Measurements from ENCODE around the gene PCDHGB2.
"Not testable (repeated sequence)": the region's sequence is repeated elsewhere in the genome, so short reads cannot be mapped to it uniquely, and the experiment has no call there.

Gene PCDHGB2

DNA sequence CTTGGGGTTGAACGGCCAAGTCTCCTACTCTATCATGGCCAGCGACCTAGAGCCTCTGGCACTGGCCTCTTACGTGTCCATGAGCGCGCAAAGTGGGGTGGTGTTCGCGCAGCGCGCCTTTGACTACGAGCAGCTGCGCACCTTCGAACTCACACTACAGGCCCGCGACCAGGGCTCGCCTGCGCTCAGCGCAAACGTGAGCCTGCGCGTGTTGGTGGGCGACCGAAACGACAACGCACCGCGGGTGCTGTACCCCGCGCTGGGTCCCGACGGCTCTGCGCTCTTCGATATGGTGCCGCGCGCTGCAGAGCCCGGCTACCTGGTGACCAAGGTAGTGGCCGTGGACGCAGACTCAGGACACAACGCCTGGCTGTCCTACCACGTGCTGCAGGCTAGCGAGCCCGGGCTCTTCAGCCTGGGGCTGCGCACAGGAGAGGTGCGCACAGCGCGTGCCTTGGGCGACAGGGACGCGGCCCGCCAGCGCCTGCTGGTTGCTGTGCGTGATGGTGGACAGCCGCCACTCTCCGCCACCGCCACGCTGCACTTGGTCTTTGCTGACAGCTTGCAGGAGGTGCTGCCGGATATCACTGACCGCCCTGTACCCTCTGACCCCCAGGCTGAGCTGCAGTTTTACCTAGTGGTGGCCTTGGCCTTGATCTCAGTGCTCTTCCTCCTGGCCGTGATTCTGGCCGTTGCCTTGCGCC lies 39.9 kb downstream of the PCDHGB2 start:
- Histone ChIP-seq H3K9ac (ENCODE audit: low read depth, low read length, poor library complexity, severe bottlenecking) (no peak overlapping the region), H2AFZ (ENCODE audit: low read length) (no peak overlapping the region), H3K9me2 (replicated peaks; ENCODE audit: low read depth, low read length) (no peaks in the 10 kb centered on the region), H3K9me3 (ENCODE audit: insufficient read depth, low read depth, low read length) (no peaks in the 10 kb centered on the region), H3K4me3 (ENCODE audit: low read length, poor library complexity, severe bottlenecking) (no peak overlapping the region), H3K4me1 (ENCODE audit: insufficient read depth, low read length, poor library complexity, severe bottlenecking) (no peaks in the 10 kb centered on the region), H3F3A (ENCODE audit: low read depth) (no peaks in the 10 kb centered on the region), H3K4me2 (ENCODE audit: low read depth, low read length, poor library complexity, severe bottlenecking) (no peak overlapping the region), H3K79me2 (ENCODE audit: insufficient read depth, low read length) (no peaks in the 10 kb centered on the region), H3K27me3 (ENCODE audit: insufficient read depth, low read length, poor library complexity, severe bottlenecking) (no peaks in the 10 kb centered on the region), H4K20me1 (ENCODE audit: insufficient read depth, low read length, poor library complexity, severe bottlenecking) (no peaks in the 10 kb centered on the region), H3K36me3 (ENCODE audit: insufficient read depth, low read length) (no peaks in the 10 kb centered on the region)
- no peak for TF ChIP-seq EZH2phosphoT487 (IDR thresholded peaks at IDR 0.05; ENCODE audit: borderline replicate concordance)
- TF ChIP-seq, protein P1, sequence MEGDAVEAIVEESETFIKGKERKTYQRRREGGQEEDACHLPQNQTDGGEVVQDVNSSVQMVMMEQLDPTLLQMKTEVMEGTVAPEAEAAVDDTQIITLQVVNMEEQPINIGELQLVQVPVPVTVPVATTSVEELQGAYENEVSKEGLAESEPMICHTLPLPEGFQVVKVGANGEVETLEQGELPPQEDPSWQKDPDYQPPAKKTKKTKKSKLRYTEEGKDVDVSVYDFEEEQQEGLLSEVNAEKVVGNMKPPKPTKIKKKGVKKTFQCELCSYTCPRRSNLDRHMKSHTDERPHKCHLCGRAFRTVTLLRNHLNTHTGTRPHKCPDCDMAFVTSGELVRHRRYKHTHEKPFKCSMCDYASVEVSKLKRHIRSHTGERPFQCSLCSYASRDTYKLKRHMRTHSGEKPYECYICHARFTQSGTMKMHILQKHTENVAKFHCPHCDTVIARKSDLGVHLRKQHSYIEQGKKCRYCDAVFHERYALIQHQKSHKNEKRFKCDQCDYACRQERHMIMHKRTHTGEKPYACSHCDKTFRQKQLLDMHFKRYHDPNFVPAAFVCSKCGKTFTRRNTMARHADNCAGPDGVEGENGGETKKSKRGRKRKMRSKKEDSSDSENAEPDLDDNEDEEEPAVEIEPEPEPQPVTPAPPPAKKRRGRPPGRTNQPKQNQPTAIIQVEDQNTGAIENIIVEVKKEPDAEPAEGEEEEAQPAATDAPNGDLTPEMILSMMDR (conservative IDR thresholded peaks at IDR 0.05; ENCODE audit: low read length) = no peak

DNA sequence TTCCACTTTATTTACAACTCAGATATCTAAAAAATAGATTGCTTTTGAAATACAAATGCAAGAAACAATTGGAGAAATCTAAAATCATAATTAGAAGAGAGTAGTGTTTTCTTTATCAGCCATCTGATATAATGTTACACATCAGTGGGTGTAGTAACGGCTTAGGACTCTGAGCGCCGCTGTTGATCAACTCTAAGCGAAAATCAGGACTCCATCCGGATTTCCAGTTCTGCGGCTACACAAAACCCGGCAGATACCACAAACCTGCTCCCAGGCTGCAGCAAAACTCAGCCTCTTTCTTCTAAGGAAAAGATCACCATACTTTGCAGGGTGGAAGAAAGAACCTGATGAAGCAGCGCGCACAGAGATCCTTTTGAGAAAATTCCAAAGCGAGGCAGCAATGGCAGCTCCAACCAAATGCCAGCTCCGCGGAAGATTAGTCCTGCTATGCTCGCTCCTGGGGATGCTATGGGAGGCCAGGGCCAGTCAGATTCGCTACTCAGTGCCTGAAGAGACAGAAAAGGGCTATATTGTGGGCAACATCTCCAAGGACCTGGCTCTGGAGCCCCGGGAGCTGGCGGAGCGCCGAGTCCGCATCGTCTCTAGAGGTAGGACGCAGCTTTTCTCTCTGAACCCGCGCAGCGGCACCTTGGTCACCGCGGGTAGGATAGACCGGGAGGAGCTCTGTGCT lies 42.9 kb downstream of the PCDHGB2 start, which contains the start of gene PCDHGA9:
TSS of gene PCDHGA9 (plus strand) at position 226 of the 691 bp plus-strand sequence. CDS start at position 401, 175 bp downstream.
- H3K9me3 ChIP-seq (ENCODE audit: insufficient read depth, low read depth, low read length) = no peaks in the 10 kb centered on the region
- no peak within 1 kb of the TSS for H3K9ac ChIP-seq (ENCODE audit: low read depth, low read length, poor library complexity, severe bottlenecking)
- no peaks in the 10 kb centered on the region for H3K4me1 ChIP-seq (ENCODE audit: insufficient read depth, low read length, poor library complexity, severe bottlenecking)
- no peaks in the 10 kb centered on the region for H3F3A ChIP-seq (ENCODE audit: low read depth)
- H3K36me3 ChIP-seq (ENCODE audit: insufficient read depth, low read length) = no peaks in the 10 kb centered on the region
- no peaks in the 10 kb centered on the region for H3K79me2 ChIP-seq (ENCODE audit: insufficient read depth, low read length)
- no peak within 1 kb of the TSS for H3K4me3 ChIP-seq (ENCODE audit: low read length, poor library complexity, severe bottlenecking)
- H3K27me3 ChIP-seq (ENCODE audit: insufficient read depth, low read length, poor library complexity, severe bottlenecking) = no peaks in the 10 kb centered on the region
- TF ChIP-seq, protein P1 (conservative IDR thresholded peaks at IDR 0.05; ENCODE audit: low read length) = peak; percentile 36
- no peak for TF ChIP-seq EZH2phosphoT487 (IDR thresholded peaks at IDR 0.05; ENCODE audit: borderline replicate concordance)
- H3K9me2 ChIP-seq (replicated peaks; ENCODE audit: low read depth, low read length) = no peaks in the 10 kb centered on the region
- no peak within 1 kb of the TSS for H3K4me2 ChIP-seq (ENCODE audit: low read depth, low read length, poor library complexity, severe bottlenecking)
- H2AFZ ChIP-seq (ENCODE audit: low read length) = no peak within 1 kb of the TSS
- H4K20me1 ChIP-seq (ENCODE audit: insufficient read depth, low read length, poor library complexity, severe bottlenecking) = no peaks in the 10 kb centered on the region

DNA sequence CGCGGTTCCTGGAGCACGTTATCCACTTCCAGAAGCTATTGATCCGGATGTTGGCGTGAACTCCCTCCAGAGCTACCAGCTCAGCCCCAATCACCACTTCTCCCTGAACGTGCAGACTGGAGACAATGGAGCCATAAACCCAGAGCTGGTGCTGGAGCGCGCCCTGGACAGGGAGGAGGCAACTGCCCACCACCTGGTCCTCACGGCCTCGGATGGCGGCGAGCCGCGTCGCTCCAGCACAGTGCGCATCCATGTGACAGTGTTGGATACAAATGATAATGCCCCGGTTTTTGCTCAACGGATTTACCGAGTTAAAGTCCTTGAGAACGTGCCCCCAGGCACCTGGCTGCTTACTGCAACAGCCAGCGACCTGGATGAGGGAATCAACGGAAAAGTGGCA lies 43.6 kb downstream of the PCDHGB2 start:
- TF ChIP-seq EZH2phosphoT487 (IDR thresholded peaks at IDR 0.05; ENCODE audit: borderline replicate concordance) = no peak
- TF ChIP-seq, protein P1 (conservative IDR thresholded peaks at IDR 0.05; ENCODE audit: low read length) = no peak
- H3F3A ChIP-seq (ENCODE audit: low read depth) = no peaks in the 10 kb centered on the region
- no peaks in the 10 kb centered on the region for H3K4me1 ChIP-seq (ENCODE audit: insufficient read depth, low read length, poor library complexity, severe bottlenecking)
- H3K9me3 ChIP-seq (ENCODE audit: insufficient read depth, low read depth, low read length) = no peaks in the 10 kb centered on the region
- H2AFZ ChIP-seq (ENCODE audit: low read length) = no peak overlapping the region
- no peaks in the 10 kb centered on the region for H4K20me1 ChIP-seq (ENCODE audit: insufficient read depth, low read length, poor library complexity, severe bottlenecking)
- no peaks in the 10 kb centered on the region for H3K79me2 ChIP-seq (ENCODE audit: insufficient read depth, low read length)
- no peaks in the 10 kb centered on the region for H3K36me3 ChIP-seq (ENCODE audit: insufficient read depth, low read length)
- H3K4me2 ChIP-seq (ENCODE audit: low read depth, low read length, poor library complexity, severe bottlenecking) = no peak overlapping the region
- H3K27me3 ChIP-seq (ENCODE audit: insufficient read depth, low read length, poor library complexity, severe bottlenecking) = no peaks in the 10 kb centered on the region
- no peaks in the 10 kb centered on the region for H3K9me2 ChIP-seq (replicated peaks; ENCODE audit: low read depth, low read length)
- no peak overlapping the region for H3K9ac ChIP-seq (ENCODE audit: low read depth, low read length, poor library complexity, severe bottlenecking)
- no peak overlapping the region for H3K4me3 ChIP-seq (ENCODE audit: low read length, poor library complexity, severe bottlenecking)

DNA sequence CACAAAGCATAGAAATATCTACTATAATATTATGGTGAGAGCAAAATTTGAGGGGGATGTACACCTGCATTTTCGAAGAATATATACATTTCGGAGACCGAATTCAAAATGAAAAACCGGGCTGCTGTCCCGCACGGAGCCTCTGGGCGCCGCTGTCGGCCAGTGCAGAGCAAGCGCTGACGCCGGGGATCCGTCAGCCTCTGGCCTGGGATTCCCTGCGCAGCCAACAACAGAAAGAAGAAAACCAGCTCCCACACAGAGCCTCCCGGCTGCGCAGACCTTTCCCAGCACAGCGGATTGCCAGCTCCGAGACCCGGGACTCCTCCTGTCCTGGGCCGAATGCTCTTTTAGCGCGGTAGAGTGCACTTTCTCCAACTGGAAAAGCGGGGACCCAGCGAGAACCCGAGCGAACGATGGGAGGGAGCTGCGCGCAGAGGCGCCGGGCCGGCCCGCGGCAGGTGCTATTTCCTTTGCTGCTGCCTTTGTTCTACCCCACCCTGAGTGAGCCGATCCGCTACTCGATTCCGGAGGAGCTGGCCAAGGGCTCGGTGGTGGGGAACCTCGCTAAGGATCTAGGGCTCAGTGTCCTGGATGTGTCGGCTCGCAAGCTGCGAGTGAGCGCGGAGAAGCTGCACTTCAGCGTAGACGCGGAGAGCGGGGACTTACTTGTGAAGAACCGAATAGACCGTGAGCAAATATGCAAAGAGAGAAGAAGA lies 48.2 kb downstream of the PCDHGB2 start, which contains the start of gene PCDHGB6:
TSS of gene PCDHGB6 (plus strand) at position 232 of the 716 bp plus-strand sequence. CDS start at position 414, 182 bp downstream.
- H3K27me3 ChIP-seq (ENCODE audit: insufficient read depth, low read length, poor library complexity, severe bottlenecking); H3K4me2 ChIP-seq (ENCODE audit: low read depth, low read length, poor library complexity, severe bottlenecking); H3K36me3 ChIP-seq (ENCODE audit: insufficient read depth, low read length); H2AFZ ChIP-seq (ENCODE audit: low read length); H3K9me2 ChIP-seq (replicated peaks; ENCODE audit: low read depth, low read length); H3K4me1 ChIP-seq (ENCODE audit: insufficient read depth, low read length, poor library complexity, severe bottlenecking); H4K20me1 ChIP-seq (ENCODE audit: insufficient read depth, low read length, poor library complexity, severe bottlenecking); H3K79me2 ChIP-seq (ENCODE audit: insufficient read depth, low read length); H3K4me3 ChIP-seq (ENCODE audit: low read length, poor library complexity, severe bottlenecking); H3K9me3 ChIP-seq (ENCODE audit: insufficient read depth, low read depth, low read length); H3K9ac ChIP-seq (ENCODE audit: low read depth, low read length, poor library complexity, severe bottlenecking); H3F3A ChIP-seq (ENCODE audit: low read depth): not testable (repeated sequence)

Data from Loucy (cell line).